Fibroblast of lung (primary cell): ENCODE results near the gene CFAP45. TPM values are rescaled to one million over a fixed set of nuclear protein-coding genes. Genes with fewer than 3 reads are reported as not detected.
A peak's percentile ranks its signal among the peaks of the same experiment; 100 is the strongest.

Experiments used
- DNase-seq, 2 donors: peaks; one replicate each; pipeline versions ENCODE4 v3.0.0 to v3.0.0-alpha.2; 2010; ENCODE audit warnings: low read depth in 2 of 2
- H2AFZ ChIP-seq: 2 replicates; pipeline ENCODE4 v1.5.1; 2012; ENCODE audit warnings: low read length, control low read depth, inconsistent platforms
- H3K27ac ChIP-seq: 2 replicates; pipeline ENCODE4 v1.5.1; 2011; ENCODE audit warnings: low read length, control low read depth; ENCODE audit not compliant: insufficient read depth
- H3K27me3 ChIP-seq: 2 replicates; pipeline ENCODE4 v1.5.1; 2011; ENCODE audit warnings: mild to moderate bottlenecking, low read length; ENCODE audit not compliant: control insufficient read depth, insufficient read depth
- H3K36me3 ChIP-seq: 2 replicates; pipeline ENCODE4 v1.5.1; 2011; ENCODE audit warnings: low read length; ENCODE audit not compliant: control insufficient read depth, insufficient read depth
- H3K4me1 ChIP-seq: 2 replicates; pipeline ENCODE4 v1.5.1; 2011; ENCODE audit warnings: low read length; ENCODE audit not compliant: control insufficient read depth, insufficient read depth; ENCODE audit errors: extremely low read depth
- H3K4me2 ChIP-seq: 2 replicates; pipeline ENCODE4 v1.5.1; 2011; ENCODE audit warnings: low read length, control low read depth; ENCODE audit not compliant: insufficient read depth; ENCODE audit errors: extremely low read depth
- H3K4me3 ChIP-seq, 4 experiments: fragments of 200-600 bp in 1 of 4; sonication (generic) in 1 of 4; replicated peaks in 1 of 4; 2 replicates each; pipeline ENCODE4 v1.5.1; 2011 to 2016; ENCODE audit warnings: low read length in 4 of 4, low read depth in 3 of 4, mild to moderate bottlenecking in 3 of 4, control low read depth in 2 of 4, inconsistent platforms in 1 of 4, mixed read lengths in 1 of 4; ENCODE audit not compliant: insufficient read depth in 1 of 4; ENCODE audit errors: control extremely low read depth in 1 of 4
- H3K79me2 ChIP-seq: 2 replicates; pipeline ENCODE4 v1.5.1; 2012; ENCODE audit warnings: mild to moderate bottlenecking, low read length, inconsistent platforms; ENCODE audit not compliant: control insufficient read depth, insufficient read depth
- H3K9ac ChIP-seq: 2 replicates; pipeline ENCODE4 v1.5.1; 2011; ENCODE audit warnings: mild to moderate bottlenecking, low read length, control low read depth; ENCODE audit not compliant: insufficient read depth
- H3K9me3 ChIP-seq: 2 replicates; pipeline ENCODE4 v1.5.1; 2012; ENCODE audit warnings: low read depth, low read length; ENCODE audit not compliant: control insufficient read depth, insufficient read depth
- H4K20me1 ChIP-seq: 2 replicates; pipeline ENCODE4 v1.5.1; 2011; ENCODE audit warnings: low read length; ENCODE audit not compliant: control insufficient read depth, insufficient read depth; ENCODE audit errors: extremely low read depth
- CTCF ChIP-seq, 2 donors: IDR thresholded peaks in 1 of 2; conservative IDR thresholded peaks in 1 of 2; 1 replicate in 1 of 2; 2 replicates in 1 of 2; pipeline ENCODE4 v1.5.1; 2011 to 2012; ENCODE audit warnings: low read length in 2 of 2, control low read depth in 1 of 2, inconsistent platforms in 1 of 2, low read depth in 1 of 2, mild to moderate bottlenecking in 1 of 2
- EZH2 ChIP-seq: IDR thresholded peaks from 2 replicates; pipeline ENCODE4 v1.5.1; 2012; ENCODE audit warnings: low read length, control low read depth, mild to moderate bottlenecking; ENCODE audit errors: missing control alignments
- polyA plus RNA-seq, 2 donors: library from polyadenylated mRNA; depleted of rRNA in 1 of 2; stranded (reverse) in 1 of 2; unstranded in 1 of 2; fragments of >200 nt; gene quantifications; 2 replicates each; pipeline ENCODE4 v1.2.1, GENCODE V29; 2011 to 2012; ENCODE audit warnings: missing spikeins in 1 of 2
- total RNA-seq: library from RNA; depleted of rRNA; stranded (reverse); fragments of >200 nt; gene quantifications from 2 replicates; pipeline ENCODE4 v1.2.1, GENCODE V29; 2014

Gene CFAP45
- total and polyA plus RNA-seq, 2 donors (not counting 1 experiment from before 2014, with no cell fraction given): 1.2 to 1.5 TPM

GRCh38 chr1:159924025-159924790 lies 24.2 kb upstream of the CFAP45 start:
- H2AFZ ChIP-seq: no peak overlapping the region

GRCh38 chr1:159923203-159924024 lies 23.4 kb upstream of the CFAP45 start:
- H3K79me2 ChIP-seq: peaks cover 60% of the 10 kb centered on the region
- TF ChIP-seq CTCF (conservative IDR thresholded peaks at IDR 0.05 in 1 of 2, IDR thresholded peaks at IDR 0.05 in 1 of 2; ENCODE audit: low read depth in 1 of 2, low read length in 2 of 2) (no peak), EZH2 (no peak)

More at GRCh38 chr1:159924025-159924790, 24.2 kb upstream of the CFAP45 start:
- Histone ChIP-seq H3K79me2 (peaks cover 58% of the 10 kb centered on the region), H3K27me3 (no peaks in the 10 kb centered on the region), H3K4me3 (peak overlapping the region; percentile 44 to 98 (median 91)), H4K20me1 (no peaks in the 10 kb centered on the region), H3K4me1 (peaks cover 24% of the 10 kb centered on the region), H3K9me3 (no peaks in the 10 kb centered on the region), H3K9ac (peak overlapping the region; percentile 99), H3K36me3 (peaks cover 17% of the 10 kb centered on the region), H3K27ac (peak overlapping the region; percentile 100), H3K4me2 (peak overlapping the region; percentile 96)
- TF ChIP-seq EZH2: no peak
- no peak for TF ChIP-seq CTCF (conservative IDR thresholded peaks at IDR 0.05 in 1 of 2, IDR thresholded peaks at IDR 0.05 in 1 of 2; ENCODE audit: low read depth in 1 of 2, low read length in 2 of 2)
- peak; percentile 91 to 93 for DNase-seq

More at GRCh38 chr1:159923203-159924024, 23.4 kb upstream of the CFAP45 start:
- H3K9me3 ChIP-seq: no peaks in the 10 kb centered on the region
- H3K4me1 ChIP-seq: peaks cover 31% of the 10 kb centered on the region
- peaks cover 22% of the 10 kb centered on the region for H3K36me3 ChIP-seq
- no peaks in the 10 kb centered on the region for H4K20me1 ChIP-seq
- peak overlapping the region; percentile 99 for H3K9ac ChIP-seq
- peak overlapping the region; percentile 96 for H3K4me2 ChIP-seq
- H3K27ac ChIP-seq: peak overlapping the region; percentile 100
- no peak overlapping the region for H2AFZ ChIP-seq
- H3K4me3 ChIP-seq: peak overlapping the region; percentile 44 to 98 (median 85)
- no peaks in the 10 kb centered on the region for H3K27me3 ChIP-seq
- peak; percentile 86 to 95 for DNase-seq
